ENCODE data around the gene GPR137.
A peak's percentile ranks its signal among the peaks of the same experiment; 100 is the strongest.
"Not testable (repeated sequence)": the region's sequence is repeated elsewhere in the genome, so short reads cannot be mapped to it uniquely, and the experiment has no call there.

The GPR137 gene

DNA sequence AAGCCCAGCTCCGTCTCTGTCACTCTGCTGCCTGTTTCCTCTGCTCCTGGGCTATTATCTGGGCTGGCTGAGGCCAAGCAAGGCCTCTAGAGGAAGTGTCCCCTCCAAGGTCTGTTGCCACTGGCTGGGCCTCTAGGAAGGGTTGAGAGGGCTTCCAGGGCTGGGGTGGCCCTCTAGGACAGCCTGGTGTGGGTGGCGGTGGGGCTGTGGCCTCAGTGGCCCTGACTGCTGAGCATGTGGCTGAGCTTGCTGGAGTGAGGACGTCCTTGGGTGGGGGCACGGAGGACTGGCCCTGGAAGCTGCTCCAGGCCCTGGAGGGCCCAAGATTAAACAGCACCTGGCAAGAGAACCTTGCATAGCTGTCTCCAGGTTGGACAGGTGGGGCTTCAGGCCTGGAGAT lies 38.3 kb downstream of the GPR137 start:
- not testable (repeated sequence) for DNase-seq

DNA sequence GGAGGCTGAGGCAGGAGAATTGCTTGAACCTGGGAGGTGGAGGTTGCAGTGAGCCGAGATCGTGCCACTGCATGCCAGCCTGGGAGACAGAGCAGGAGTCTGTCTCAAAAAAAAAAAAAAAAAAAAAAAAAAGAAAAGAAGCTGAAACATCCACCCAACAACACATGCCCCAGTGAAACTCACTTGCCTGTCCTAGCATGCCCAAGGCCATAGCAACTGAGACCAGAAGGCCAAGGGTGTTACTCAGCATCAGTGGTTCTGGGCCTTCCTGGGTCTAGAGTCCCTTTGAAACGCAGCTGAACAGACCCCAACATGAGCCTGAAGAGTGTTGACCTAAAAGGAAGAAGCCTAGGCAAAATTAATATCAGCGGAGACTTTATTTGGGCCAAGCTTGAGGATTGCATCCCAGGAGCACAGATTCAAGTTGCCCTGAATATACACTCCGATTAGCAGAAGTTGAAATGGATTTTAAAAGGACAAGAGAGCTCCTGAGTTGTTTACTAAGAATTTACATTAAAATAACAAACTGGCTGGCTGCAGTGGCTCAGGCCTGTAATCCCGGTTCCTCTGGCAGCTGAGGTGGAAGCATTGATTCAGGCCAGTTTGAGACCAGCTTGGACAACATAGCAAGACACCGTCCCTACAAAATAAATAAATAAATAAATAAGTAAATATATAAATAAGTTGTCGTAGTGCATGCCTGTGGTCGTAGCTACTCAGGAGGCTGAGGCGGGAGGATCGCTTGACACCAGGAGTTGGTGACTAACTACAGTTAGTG lies 39.2 kb downstream of the GPR137 start:
- DNase-seq = no peak

DNA sequence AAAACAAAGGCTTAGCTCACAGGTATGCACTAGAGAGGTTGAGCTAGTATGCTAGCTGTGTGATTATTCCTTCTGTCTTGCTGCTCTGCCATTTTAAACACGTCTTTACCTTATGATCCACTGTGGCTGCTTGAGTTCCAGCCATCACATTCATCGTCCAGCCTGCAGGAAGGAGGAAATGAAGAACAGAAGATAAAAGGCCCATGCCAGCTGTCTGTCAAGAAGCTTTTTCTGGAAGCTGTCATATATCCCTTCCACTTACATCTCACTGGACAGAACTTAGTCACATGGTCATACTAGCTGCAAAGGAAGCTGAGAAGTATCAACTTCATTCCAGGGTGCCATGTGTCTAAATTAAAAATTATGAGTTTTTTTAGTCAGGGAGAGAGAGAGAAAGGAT lies 41.7 kb downstream of the GPR137 start:
- DNase-seq = no peak

DNA sequence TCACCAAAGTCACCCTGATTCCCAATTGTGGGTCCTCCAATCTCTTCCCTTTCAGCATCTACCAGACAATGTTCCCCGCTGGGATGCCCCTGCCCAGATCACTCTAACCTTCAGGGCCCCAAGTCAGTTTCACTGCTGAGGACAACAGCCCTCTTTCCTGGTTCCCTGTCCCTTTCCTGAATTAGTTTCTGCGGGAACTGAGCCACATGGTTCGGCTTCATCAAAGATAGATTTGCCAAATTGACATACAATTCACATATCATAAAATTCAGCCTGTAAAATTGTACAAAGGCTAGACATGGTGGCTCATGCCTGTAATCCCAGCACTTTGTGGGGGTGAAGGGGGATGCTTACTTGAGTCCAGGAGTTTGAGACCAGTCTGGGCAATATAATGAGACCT lies 42.3 kb downstream of the GPR137 start:
- no peak for DNase-seq

DNA sequence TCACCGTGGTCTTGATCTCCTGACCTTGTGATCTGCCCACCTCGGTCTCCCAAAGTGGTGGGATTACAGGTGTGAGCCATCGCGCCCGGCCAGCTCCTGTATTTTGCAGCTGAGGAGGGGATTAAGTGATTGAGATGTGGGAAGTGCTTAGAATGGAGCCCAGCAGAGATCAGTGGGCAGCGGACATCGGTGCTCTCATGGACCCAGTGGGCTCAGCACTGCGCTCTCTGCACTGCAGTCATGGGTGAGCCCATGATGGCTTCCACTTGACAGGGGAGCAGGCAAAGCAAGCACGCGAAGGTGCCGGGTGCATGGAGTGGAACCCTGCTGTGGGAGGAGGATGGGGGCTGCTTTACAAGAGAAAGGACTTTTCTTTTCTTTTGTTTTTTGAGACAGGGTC lies 45.2 kb downstream of the GPR137 start:
- no peak for DNase-seq

DNA sequence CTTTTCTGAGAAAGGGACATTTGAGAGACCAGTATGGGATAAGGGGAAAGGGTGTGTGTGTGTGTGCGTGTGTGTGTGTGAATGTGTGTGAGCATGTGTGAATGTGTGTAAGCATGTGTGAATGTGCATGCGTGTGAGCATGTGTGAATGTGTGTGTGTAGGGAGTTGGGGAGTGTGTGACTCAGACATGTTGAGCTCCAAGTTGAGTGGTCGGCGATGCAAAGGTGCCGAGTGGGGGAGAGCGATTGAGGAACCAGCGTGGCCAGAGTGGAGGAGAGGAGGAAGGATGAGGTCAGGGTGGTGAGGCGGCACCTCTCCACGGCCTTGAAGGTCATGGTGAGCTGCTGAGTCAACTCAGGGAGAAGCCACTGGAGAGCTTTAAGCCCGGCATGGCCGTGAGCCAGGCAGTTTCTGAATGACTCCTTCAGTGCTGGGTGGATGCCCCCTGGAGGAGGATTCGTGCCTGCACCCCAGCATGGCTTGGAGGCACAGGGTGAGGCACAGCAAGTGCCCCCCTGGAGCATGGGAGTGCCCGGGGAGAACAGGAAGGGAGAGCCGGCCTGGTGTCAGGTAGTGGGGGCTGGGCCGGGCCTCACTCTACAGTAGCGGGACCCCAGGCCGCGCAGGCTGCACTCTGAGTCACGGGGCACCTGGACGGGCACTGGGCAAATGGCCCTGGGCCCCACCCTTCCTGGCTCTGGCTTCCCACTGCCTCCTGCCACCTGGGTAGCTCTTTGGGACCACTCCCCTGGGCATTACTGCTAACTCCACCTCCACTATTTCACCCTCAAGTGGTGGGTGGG lies 46.1 kb downstream of the GPR137 start:
- DNase-seq = peak; percentile 74

DNA sequence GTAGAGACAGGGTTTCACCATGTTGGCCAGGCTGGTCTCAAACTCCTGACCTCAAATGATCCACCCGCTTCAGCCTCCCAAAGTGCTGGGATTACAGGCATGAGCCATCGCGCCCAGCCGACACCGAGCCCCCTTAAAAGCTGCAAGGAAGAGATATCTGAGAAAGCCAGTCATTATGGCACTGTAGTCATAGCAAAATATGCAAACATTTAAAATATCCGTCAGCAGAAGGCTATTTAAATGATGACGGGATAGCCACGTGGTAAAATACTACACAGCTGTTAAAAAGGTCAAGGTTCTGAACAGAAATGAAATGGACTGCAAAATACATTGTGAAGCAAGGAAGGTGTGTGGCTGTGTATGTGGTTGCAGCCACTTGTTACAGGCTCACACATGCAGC lies 47.9 kb downstream of the GPR137 start:
- DNase-seq = no peak

DNA sequence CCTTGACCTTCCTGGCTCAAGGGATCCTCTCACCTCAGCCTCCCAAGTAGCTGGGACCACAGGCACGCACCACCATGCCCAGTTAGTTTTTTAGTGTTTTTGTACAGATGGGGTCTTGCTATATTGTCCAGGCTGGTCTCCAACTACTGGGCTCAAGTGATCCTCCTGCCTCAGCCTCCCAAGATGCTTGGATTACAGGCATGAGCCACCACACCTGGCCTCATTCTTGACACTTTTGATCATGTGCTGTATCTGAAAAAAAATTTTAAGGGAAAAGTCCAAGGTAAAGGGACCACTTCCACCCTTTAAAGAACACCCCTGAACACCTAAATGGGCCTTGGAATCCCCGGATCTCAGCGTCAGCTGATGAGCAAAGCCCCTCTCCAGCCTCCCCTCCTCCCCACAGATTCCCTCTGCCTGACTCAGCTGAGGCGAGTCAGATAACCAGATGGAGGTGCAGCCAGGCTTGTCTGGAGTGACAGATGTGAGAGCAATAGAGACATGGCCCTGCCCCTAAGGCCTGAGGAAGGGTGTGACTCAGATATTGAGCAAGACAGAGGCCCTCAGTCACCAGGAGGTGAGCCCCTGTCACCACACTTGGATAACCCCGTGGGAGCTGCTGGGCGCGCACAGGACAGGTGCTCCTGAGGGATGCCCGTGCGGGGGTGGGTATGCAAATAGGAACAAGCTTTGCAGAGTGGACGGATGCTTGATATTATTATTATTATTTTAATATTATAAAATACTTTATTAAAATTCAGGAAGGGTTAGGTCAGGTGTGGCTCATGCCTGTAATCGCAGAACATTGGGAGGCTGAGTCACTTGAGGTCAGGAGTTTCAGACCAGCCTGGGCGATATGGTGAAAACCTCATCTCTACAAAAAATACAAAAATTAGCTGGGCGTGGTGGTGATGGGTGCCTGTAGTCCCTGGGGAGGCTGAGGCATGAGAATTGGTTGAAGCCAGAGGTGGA lies 49.4 kb downstream of the GPR137 start:
- no peak for DNase-seq

DNA sequence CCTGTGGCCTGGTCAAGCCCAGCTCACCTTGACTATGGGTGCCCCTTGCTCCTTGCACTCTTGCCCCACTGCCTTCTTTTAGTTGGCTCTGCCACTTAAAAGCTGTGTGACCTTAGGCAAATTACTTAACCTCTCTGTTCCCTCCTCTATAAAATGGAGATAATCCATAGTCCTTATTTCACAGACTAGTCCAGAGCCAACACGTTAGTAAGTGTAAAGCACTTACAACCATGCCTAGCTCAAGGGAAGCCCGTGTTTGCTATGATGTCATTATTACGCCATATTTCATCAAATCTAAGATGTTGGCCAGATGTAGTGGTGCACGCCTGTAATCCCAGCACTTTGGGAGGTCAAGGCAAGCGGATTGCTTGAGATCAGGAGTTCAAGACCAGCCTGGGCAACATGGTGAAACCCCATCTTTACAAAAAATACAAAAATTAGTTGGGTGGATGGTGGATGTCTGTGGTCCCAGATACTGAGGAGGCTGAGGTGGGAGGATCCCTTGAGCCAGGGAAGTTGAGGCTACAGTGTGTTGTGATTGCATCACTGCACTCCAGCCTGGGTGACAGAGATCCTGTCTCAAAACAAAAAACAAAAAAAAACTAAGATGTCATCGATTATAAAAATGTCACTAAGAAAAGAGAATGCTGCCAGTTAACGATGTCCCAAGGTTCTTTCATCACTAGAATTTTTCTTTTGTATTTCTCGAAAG lies 52.0 kb downstream of the GPR137 start:
- DNase-seq = no peak

DNA sequence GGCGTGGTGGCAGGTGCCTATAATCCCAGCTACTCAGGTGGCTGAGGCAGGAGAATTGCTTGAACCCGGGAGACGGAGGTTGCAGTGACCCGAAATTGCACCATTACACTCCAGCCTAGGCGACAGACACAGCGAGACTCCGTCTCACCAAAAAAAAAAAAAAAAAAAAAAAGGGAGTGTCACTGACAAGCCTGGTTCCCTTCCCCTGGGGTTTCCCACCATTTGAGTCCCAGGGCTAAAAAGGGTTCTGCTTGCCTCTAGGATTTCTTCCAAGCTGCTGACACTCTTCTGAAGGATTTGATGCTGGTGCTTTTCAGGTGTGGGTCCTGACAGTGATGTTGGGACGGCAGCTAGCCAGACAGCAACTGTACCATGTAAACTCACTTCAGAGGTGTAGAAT lies 53.1 kb downstream of the GPR137 start:
- DNase-seq = no peak

Measured in femur (tissue), 1 donor.